Activated CD4-positive, alpha-beta memory T cell treated with anti-CD3 and anti-CD28 coated beads for 36 hours (primary cell): ENCODE measurements around the gene ADRM1. TPM values are rescaled to one million over a fixed set of nuclear protein-coding genes. Genes with fewer than 3 reads are reported as not detected.
A peak's percentile ranks its signal among the peaks of the same experiment; 100 is the strongest.

ENCODE experiments used
- CTCF ChIA-PET: fragments of 350-600 bp; sonication (Branson Sonifier 250); formaldehyde crosslinking; loops from one replicate; lab custom pipeline; 2021; ENCODE audit warnings: antibody characterized with exemption, inconsistent platforms; lab: Charles Lee
- POLR2A ChIA-PET: fragments of 350-600 bp; sonication (Branson Sonifier 250); formaldehyde crosslinking; loops from one replicate; lab custom pipeline; 2021; ENCODE audit warnings: antibody characterized with exemption; lab: Charles Lee
- DNase-seq: peaks from one replicate; pipeline ENCODE4 v3.0.0-alpha.2; 2020
- H3K27ac Mint-ChIP-seq: one replicate; pipeline ENCODE4 v1.8.0; 2021; ENCODE audit warnings: mixed read lengths
- H3K27me3 Mint-ChIP-seq: one replicate; pipeline ENCODE4 v1.8.0; 2021; ENCODE audit warnings: mixed read lengths
- H3K36me3 Mint-ChIP-seq: one replicate; pipeline ENCODE4 v1.8.0; 2021; ENCODE audit warnings: mixed read lengths
- H3K4me1 Mint-ChIP-seq: one replicate; pipeline ENCODE4 v1.8.0; 2021; ENCODE audit warnings: low read depth, mixed read lengths
- H3K4me3 Mint-ChIP-seq: one replicate; pipeline ENCODE4 v1.8.0; 2021; ENCODE audit warnings: mild to moderate bottlenecking, mixed read lengths
- H3K9me3 Mint-ChIP-seq: one replicate; pipeline ENCODE4 v1.8.0; 2021; ENCODE audit warnings: mixed read lengths
- intact Hi-C: fragments of 100-400 bp; cut with micrococcal nuclease; formaldehyde crosslinking; loops from one replicate; pipeline ENCODE4 v1.15.1; 2023
- total RNA-seq, 2 experiments: library from RNA; stranded (reverse); gene quantifications; one replicate each; pipeline ENCODE4 v1.2.3, GENCODE V29; 2021

ADRM1 gene
- 100 to 1,000 TPM in 1 of 2 experiments, 10 to 100 TPM in 1; 98.6 to 101 TPM for total RNA-seq

GRCh38 chr20:62302341-62303061 is at the start of gene ADRM1:
TSS of gene ADRM1 (plus strand) at chr20:62302997. CDS start at chr20:62303569, 572 bp downstream.
- POLR2A ChIA-PET = interaction anchor here (2.3 kb wide), 1 partner anchor 84 kb away, joined by 12 read pairs; the partner anchor contains the start of gene RPS21
- H3K27ac Mint-ChIP-seq = peak within 1 kb of the TSS; percentile 97
- DNase-seq = peak; percentile 97
- CTCF ChIA-PET = interaction anchor here (0.6 to 3.2 kb wide), 6 partner anchors 12 to 314 kb away, joined by 3 to 22 read pairs (median 4); partner anchors contain the start of genes OSBPL2 and RPS21
- H3K4me3 Mint-ChIP-seq = peak within 1 kb of the TSS; percentile 91
- intact Hi-C loops = loop anchor here (1.0 to 5.0 kb wide), 10 partner anchors 64 to 494 kb away; partner anchors contain the start of genes CABLES2, LSM14B, MRGBP and OSBPL2
- no peaks in the 10 kb centered on the region for H3K27me3 Mint-ChIP-seq
- peaks cover 29% of the 10 kb centered on the region for H3K4me1 Mint-ChIP-seq
- no peaks in the 10 kb centered on the region for H3K9me3 Mint-ChIP-seq
- peaks cover 21% of the 10 kb centered on the region for H3K36me3 Mint-ChIP-seq

- Mint-ChIP-seq H3K4me1 (peaks cover 11% of the 10 kb centered on the region), H3K27me3 (no peaks in the 10 kb centered on the region), H3K27ac (no peak overlapping the region), H3K36me3 (peaks cover 4% of the 10 kb centered on the region), H3K9me3 (no peaks in the 10 kb centered on the region), H3K4me3 (no peak overlapping the region)
- ChIA-PET CTCF (no interaction called here), POLR2A (no interaction called here)
- no peak for DNase-seq
- intact Hi-C loops = no loop called here
Measured at GRCh38 chr20:62253398-62253797, 49.4 kb upstream of the ADRM1 start.

GRCh38 chr20:62254021-62254724 is 48.6 kb upstream of the ADRM1 start:
- no peaks in the 10 kb centered on the region for H3K27me3 Mint-ChIP-seq
- ChIA-PET POLR2A (no interaction called here), CTCF (no interaction called here)
- no peak for DNase-seq
- no peaks in the 10 kb centered on the region for H3K9me3 Mint-ChIP-seq
- H3K36me3 Mint-ChIP-seq = peaks cover 4% of the 10 kb centered on the region
- no peak overlapping the region for H3K4me3 Mint-ChIP-seq
- intact Hi-C loops = no loop called here
- H3K27ac Mint-ChIP-seq = no peak overlapping the region
- peaks cover 11% of the 10 kb centered on the region for H3K4me1 Mint-ChIP-seq

- ChIA-PET CTCF (no interaction called here), POLR2A (no interaction called here)
- Mint-ChIP-seq H3K27ac (no peak overlapping the region), H3K36me3 (peaks cover 9% of the 10 kb centered on the region), H3K4me3 (no peak overlapping the region), H3K9me3 (no peaks in the 10 kb centered on the region), H3K27me3 (no peaks in the 10 kb centered on the region), H3K4me1 (peaks cover 7% of the 10 kb centered on the region)
- intact Hi-C loops = no loop called here
- no peak for DNase-seq
Measured at GRCh38 chr20:62255976-62256375, 46.8 kb upstream of the ADRM1 start.

GRCh38 chr20:62258499-62259293 is 44.1 kb upstream of the ADRM1 start:
- Mint-ChIP-seq H3K9me3 (no peaks in the 10 kb centered on the region), H3K4me3 (no peak overlapping the region), H3K27ac (no peak overlapping the region), H3K36me3 (peaks cover 10% of the 10 kb centered on the region), H3K27me3 (no peaks in the 10 kb centered on the region), H3K4me1 (no peaks in the 10 kb centered on the region)
- POLR2A ChIA-PET = no interaction called here
- CTCF ChIA-PET = no interaction called here
- intact Hi-C loops = no loop called here
- no peak for DNase-seq

- intact Hi-C loops = no loop called here
- ChIA-PET CTCF (no interaction called here), POLR2A (no interaction called here)
- H3K27ac Mint-ChIP-seq = no peak overlapping the region
- H3K4me1 Mint-ChIP-seq = no peaks in the 10 kb centered on the region
- peaks cover 10% of the 10 kb centered on the region for H3K36me3 Mint-ChIP-seq
- no peak for DNase-seq
- no peaks in the 10 kb centered on the region for H3K27me3 Mint-ChIP-seq
- H3K4me3 Mint-ChIP-seq = no peak overlapping the region
- H3K9me3 Mint-ChIP-seq = no peaks in the 10 kb centered on the region
Measured at GRCh38 chr20:62259294-62259565, 43.6 kb upstream of the ADRM1 start.

GRCh38 chr20:62262064-62262463 is 40.7 kb upstream of the ADRM1 start:
- DNase-seq = no peak
- CTCF ChIA-PET = no interaction called here
- no peak overlapping the region for H3K27ac Mint-ChIP-seq
- no peak overlapping the region for H3K4me3 Mint-ChIP-seq
- peaks cover 17% of the 10 kb centered on the region for H3K36me3 Mint-ChIP-seq
- no peaks in the 10 kb centered on the region for H3K27me3 Mint-ChIP-seq
- H3K4me1 Mint-ChIP-seq = no peaks in the 10 kb centered on the region
- H3K9me3 Mint-ChIP-seq = no peaks in the 10 kb centered on the region
- POLR2A ChIA-PET = no interaction called here
- intact Hi-C loops = no loop called here

- no peaks in the 10 kb centered on the region for H3K4me1 Mint-ChIP-seq
- peaks cover 18% of the 10 kb centered on the region for H3K36me3 Mint-ChIP-seq
- H3K9me3 Mint-ChIP-seq = no peaks in the 10 kb centered on the region
- POLR2A ChIA-PET = no interaction called here
- H3K27me3 Mint-ChIP-seq = no peaks in the 10 kb centered on the region
- H3K27ac Mint-ChIP-seq = no peak overlapping the region
- CTCF ChIA-PET = no interaction called here
- intact Hi-C loops = no loop called here
- DNase-seq = no peak
- H3K4me3 Mint-ChIP-seq = no peak overlapping the region
Measured at GRCh38 chr20:62263396-62263795, 39.4 kb upstream of the ADRM1 start.

GRCh38 chr20:62265365-62265764 is 37.4 kb upstream of the ADRM1 start:
- intact Hi-C loops = no loop called here
- Mint-ChIP-seq H3K27ac (no peak overlapping the region), H3K4me1 (no peaks in the 10 kb centered on the region), H3K36me3 (peaks cover 16% of the 10 kb centered on the region), H3K9me3 (no peaks in the 10 kb centered on the region), H3K4me3 (no peak overlapping the region), H3K27me3 (no peaks in the 10 kb centered on the region)
- ChIA-PET POLR2A (no interaction called here), CTCF (no interaction called here)
- no peak for DNase-seq

GRCh38 chr20:62266340-62266739 is 36.5 kb upstream of the ADRM1 start:
- H3K36me3 Mint-ChIP-seq = peaks cover 13% of the 10 kb centered on the region
- H3K9me3 Mint-ChIP-seq = no peaks in the 10 kb centered on the region

GRCh38 chr20:62266851-62267250 is 35.9 kb upstream of the ADRM1 start:
- POLR2A ChIA-PET = no interaction called here
- CTCF ChIA-PET = no interaction called here
- DNase-seq = no peak
- Mint-ChIP-seq H3K27ac (no peak overlapping the region), H3K4me1 (no peaks in the 10 kb centered on the region), H3K36me3 (peaks cover 13% of the 10 kb centered on the region), H3K4me3 (no peak overlapping the region), H3K9me3 (no peaks in the 10 kb centered on the region), H3K27me3 (no peaks in the 10 kb centered on the region)
- intact Hi-C loops = no loop called here

More at GRCh38 chr20:62266340-62266739, 36.5 kb upstream of the ADRM1 start:
- DNase-seq = peak; percentile 16
- Mint-ChIP-seq H3K27me3 (no peaks in the 10 kb centered on the region), H3K27ac (no peak overlapping the region), H3K4me3 (no peak overlapping the region), H3K4me1 (no peaks in the 10 kb centered on the region)
- ChIA-PET CTCF (no interaction called here), POLR2A (no interaction called here)
- intact Hi-C loops = no loop called here

- Mint-ChIP-seq H3K4me1 (no peaks in the 10 kb centered on the region), H3K36me3 (peaks cover 14% of the 10 kb centered on the region), H3K4me3 (no peak overlapping the region), H3K27ac (no peak overlapping the region), H3K9me3 (no peaks in the 10 kb centered on the region), H3K27me3 (no peaks in the 10 kb centered on the region)
- no peak for DNase-seq
- intact Hi-C loops = no loop called here
- ChIA-PET CTCF (no interaction called here), POLR2A (no interaction called here)
Measured at GRCh38 chr20:62267543-62267942, 35.3 kb upstream of the ADRM1 start.
